ENCODE results near the gene DNAJB5. TPM values are rescaled to one million over a fixed set of nuclear protein-coding genes. Genes with fewer than 3 reads are reported as not detected.

The DNAJB5 gene
- total RNA-seq, 4 donors from 2014 or later = 4.5 to 11.2 (median 9.0) TPM

DNA sequence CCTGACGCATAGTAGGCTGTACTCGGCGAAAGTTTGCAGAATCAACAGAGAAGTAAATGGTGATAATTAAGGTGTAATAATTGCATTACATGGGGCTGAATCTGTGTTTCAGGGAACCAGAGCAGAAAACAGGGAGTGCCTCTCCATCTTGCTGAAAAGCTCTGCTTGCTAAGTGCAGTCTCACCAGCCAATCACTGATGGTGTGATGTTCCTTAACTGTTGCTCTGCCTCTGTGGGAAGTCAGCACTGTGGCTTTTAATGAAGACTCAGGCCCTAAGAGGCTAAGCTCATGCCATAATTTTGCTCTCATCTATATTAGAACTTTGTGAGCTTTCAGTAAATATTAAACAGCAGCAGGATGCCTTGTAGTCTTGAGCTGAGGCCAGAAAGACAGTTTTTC is 27.0 kb upstream of the DNAJB5 start:
- DNase-seq (ENCODE audit: low spot score in 2 of 2) = no peak
- TF ChIP-seq EP300 (IDR thresholded peaks at IDR 0.05) (no peak), POLR2A (IDR thresholded peaks at IDR 0.05) (no peak)
- TF ChIP-seq, protein P1, sequence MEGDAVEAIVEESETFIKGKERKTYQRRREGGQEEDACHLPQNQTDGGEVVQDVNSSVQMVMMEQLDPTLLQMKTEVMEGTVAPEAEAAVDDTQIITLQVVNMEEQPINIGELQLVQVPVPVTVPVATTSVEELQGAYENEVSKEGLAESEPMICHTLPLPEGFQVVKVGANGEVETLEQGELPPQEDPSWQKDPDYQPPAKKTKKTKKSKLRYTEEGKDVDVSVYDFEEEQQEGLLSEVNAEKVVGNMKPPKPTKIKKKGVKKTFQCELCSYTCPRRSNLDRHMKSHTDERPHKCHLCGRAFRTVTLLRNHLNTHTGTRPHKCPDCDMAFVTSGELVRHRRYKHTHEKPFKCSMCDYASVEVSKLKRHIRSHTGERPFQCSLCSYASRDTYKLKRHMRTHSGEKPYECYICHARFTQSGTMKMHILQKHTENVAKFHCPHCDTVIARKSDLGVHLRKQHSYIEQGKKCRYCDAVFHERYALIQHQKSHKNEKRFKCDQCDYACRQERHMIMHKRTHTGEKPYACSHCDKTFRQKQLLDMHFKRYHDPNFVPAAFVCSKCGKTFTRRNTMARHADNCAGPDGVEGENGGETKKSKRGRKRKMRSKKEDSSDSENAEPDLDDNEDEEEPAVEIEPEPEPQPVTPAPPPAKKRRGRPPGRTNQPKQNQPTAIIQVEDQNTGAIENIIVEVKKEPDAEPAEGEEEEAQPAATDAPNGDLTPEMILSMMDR (IDR thresholded peaks at IDR 0.05) = no peak
- Histone ChIP-seq H3K36me3 (no peaks in the 10 kb centered on the region), H3K9me3 (no peaks in the 10 kb centered on the region), H3K27ac (no peak overlapping the region), H3K4me3 (no peak overlapping the region), H3K4me1 (peaks cover 0 to 9% (median 3%) of the 10 kb centered on the region in 4 donors), H3K27me3 (peaks cover 0 to 55% of the 10 kb centered on the region in 2 donors)
- 90 to 95% methylated on average over 3 of the region's 3 CpGs for WGBS, 2 donors

DNA sequence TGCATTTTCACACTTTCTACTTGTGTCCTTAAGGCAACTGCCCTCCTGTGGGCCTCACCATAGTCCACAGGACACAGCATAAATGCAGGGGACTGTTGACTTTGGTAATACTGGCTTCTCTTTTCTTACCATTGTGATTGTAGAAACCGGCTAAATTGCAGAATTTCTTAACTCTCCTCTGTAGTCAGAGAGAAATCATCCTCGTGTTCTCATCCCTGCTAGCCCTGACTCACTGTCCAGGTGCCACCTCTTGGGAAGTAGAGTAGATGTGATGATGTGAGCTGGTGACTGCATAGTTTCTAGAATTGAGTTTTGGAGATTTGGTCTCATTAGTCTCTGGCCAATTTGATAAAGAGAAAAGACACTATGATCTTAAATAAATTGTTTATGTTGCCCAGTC is 26.0 kb upstream of the DNAJB5 start:
- Histone ChIP-seq H3K27ac (no peak overlapping the region), H3K9me3 (no peaks in the 10 kb centered on the region), H3K4me1 (peaks cover 0 to 2% (median under 1%) of the 10 kb centered on the region in 4 donors), H3K27me3 (peaks cover 0 to 50% of the 10 kb centered on the region in 2 donors), H3K36me3 (no peaks in the 10 kb centered on the region), H3K4me3 (no peak overlapping the region)
- TF ChIP-seq POLR2A (IDR thresholded peaks at IDR 0.05) = no peak
- TF ChIP-seq, protein P1 (IDR thresholded peaks at IDR 0.05) = no peak
- TF ChIP-seq EP300 (IDR thresholded peaks at IDR 0.05) = no peak
- 79 to 80% methylated on average over 2 of the region's 2 CpGs for WGBS, 2 donors
- no peak for DNase-seq (ENCODE audit: low spot score in 2 of 2)

DNA sequence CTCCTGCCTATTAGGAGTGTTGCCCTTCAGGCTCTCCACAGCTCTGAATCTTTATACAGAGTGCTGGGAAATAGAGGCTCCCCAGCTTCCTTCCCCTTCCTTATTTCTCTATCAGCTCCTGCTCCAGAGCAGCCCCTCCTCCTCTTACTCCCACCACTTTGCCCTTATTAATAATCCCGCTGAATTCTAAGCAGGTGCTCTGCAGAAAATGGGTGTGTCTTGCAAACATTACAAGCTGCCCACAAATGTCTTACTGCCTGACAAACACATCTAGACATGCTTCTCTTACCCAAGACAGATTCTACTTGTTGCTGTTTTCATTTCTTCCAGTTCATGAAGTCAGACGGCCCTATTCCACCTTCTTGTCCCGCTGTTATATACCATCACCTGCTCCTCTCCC is 25.1 kb upstream of the DNAJB5 start:
- TF ChIP-seq POLR2A (IDR thresholded peaks at IDR 0.05) = no peak
- no peak for TF ChIP-seq EP300 (IDR thresholded peaks at IDR 0.05)
- TF ChIP-seq, protein P1 (IDR thresholded peaks at IDR 0.05) = no peak
- H3K36me3 ChIP-seq = no peaks in the 10 kb centered on the region
- peaks cover 0 to 41% of the 10 kb centered on the region in 2 donors for H3K27me3 ChIP-seq
- H3K4me3 ChIP-seq = no peak overlapping the region
- DNase-seq (ENCODE audit: low spot score in 2 of 2) = no peak
- no peaks in the 10 kb centered on the region for H3K9me3 ChIP-seq
- no peaks in the 10 kb centered on the region for H3K4me1 ChIP-seq
- no peak overlapping the region for H3K27ac ChIP-seq
- WGBS, 2 donors = 76 to 77% methylated on average over 3 of the region's 3 CpGs

DNA sequence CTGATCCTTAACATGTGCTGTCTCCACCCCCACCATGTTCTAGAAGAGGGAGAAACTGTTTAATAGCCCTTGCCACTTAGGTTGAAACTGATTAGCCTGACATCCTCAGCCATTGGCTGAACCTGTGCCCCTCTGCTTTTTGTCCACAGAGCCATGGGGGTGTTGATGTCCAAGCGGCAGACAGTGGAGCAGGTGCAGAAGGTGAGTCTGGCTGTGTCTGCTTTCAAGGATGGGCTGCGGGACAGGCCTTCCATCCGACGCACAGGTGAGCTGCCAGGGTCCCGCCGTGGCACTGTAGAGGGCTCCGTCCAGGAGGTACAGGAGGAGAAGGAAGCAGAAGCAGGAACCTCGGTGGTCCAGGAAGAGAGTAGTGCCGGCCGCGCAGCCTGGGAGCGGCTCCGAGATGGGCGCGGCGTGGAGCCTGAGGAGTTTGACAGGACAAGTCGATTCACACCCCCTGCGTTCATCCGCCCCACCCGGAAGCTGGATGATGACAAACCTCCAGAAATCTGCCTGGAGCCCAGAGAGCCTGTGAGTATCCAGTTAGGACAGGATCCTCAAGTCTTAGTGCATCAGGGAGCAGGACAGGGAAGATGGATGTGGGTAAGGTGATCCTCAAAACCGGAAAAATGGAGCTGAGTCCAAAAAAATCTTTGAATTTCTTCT is 18.3 kb upstream of the DNAJB5 start:
- 92 to 93% methylated on average over 21 of the region's 21 CpGs for WGBS, 2 donors
- H3K9me3 ChIP-seq = no peaks in the 10 kb centered on the region
- no peaks in the 10 kb centered on the region for H3K36me3 ChIP-seq
- no peak overlapping the region for H3K4me3 ChIP-seq
- H3K27me3 ChIP-seq = peaks cover 0 to 6% of the 10 kb centered on the region in 2 donors
- TF ChIP-seq POLR2A (IDR thresholded peaks at IDR 0.05) = no peak
- no peak for TF ChIP-seq EP300 (IDR thresholded peaks at IDR 0.05)
- TF ChIP-seq, protein P1 (IDR thresholded peaks at IDR 0.05) = no peak
- DNase-seq (ENCODE audit: low spot score in 2 of 2) = no peak
- no peak overlapping the region for H3K27ac ChIP-seq
- H3K4me1 ChIP-seq = no peaks in the 10 kb centered on the region

DNA sequence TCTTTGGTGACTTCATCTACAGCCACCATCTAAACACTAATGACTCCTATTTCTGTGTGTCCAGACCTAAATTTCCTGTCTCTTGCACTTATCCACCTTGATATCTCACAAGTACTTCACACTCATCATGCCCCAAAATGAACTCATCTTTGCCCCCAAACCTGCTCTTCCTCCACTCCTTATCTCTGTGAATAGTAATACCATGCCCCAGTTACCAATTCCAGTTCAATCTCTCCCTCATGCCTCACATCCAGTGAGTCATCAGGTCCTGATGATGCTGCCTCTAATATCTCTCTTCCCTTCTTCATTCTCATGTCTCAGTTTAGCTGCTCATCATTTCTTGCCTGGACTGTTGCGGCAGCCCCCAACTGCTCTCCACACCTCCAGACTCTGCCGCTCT is 14.9 kb upstream of the DNAJB5 start:
- H3K4me1 ChIP-seq = no peaks in the 10 kb centered on the region
- H3K27ac ChIP-seq = no peak overlapping the region
- no peak overlapping the region for H3K4me3 ChIP-seq
- 95 to 97% methylated on average over 2 of the region's 2 CpGs for WGBS, 2 donors
- H3K36me3 ChIP-seq = no peaks in the 10 kb centered on the region
- no peaks in the 10 kb centered on the region for H3K9me3 ChIP-seq
- TF ChIP-seq, protein P1 (IDR thresholded peaks at IDR 0.05) = no peak
- TF ChIP-seq EP300 (IDR thresholded peaks at IDR 0.05) = no peak
- TF ChIP-seq POLR2A (IDR thresholded peaks at IDR 0.05) = no peak
- no peaks in the 10 kb centered on the region for H3K27me3 ChIP-seq
- DNase-seq (ENCODE audit: low spot score in 2 of 2) = no peak
